CD14-positive monocyte (primary cell): ENCODE results near the gene SPIRE1. TPM values are rescaled to one million over a fixed set of nuclear protein-coding genes. Genes with fewer than 3 reads are reported as not detected.

Experiments used
- DNase-seq, 3 donors: peaks; one replicate each; pipeline ENCODE4 v3.0.0-alpha.2; 2011 to 2022
- H2AFZ ChIP-seq: 2 replicates; pipeline ENCODE4 v1.6.0; 2012; ENCODE audit warnings: mild to moderate bottlenecking, low read depth, low read length, inconsistent platforms; ENCODE audit not compliant: insufficient read depth, poor library complexity, severe bottlenecking
- H3K27ac ChIP-seq, 2 donors: 1 replicate in 1 of 2; 2 replicates in 1 of 2; pipeline ENCODE4 v1.5.1; 2012 to 2013; ENCODE audit warnings: low read length in 2 of 2, control low read depth in 1 of 2, inconsistent platforms in 1 of 2, low read depth in 1 of 2, mild to moderate bottlenecking in 1 of 2
- H3K27me3 ChIP-seq, 2 donors: one replicate each; pipeline versions ENCODE4 v1.6.0 to v1.6.1; 2011 to 2013; ENCODE audit warnings: low read length in 2 of 2; ENCODE audit not compliant: control insufficient read depth in 2 of 2, insufficient read depth in 2 of 2
- H3K36me3 ChIP-seq, 2 donors: replicated peaks in 1 of 2; 1 replicate in 1 of 2; 2 replicates in 1 of 2; pipeline versions ENCODE4 v1.5.1 to v1.6.1; 2012 to 2013; ENCODE audit warnings: low read length in 2 of 2, control low read depth in 1 of 2, inconsistent platforms in 1 of 2, mild to moderate bottlenecking in 1 of 2; ENCODE audit not compliant: insufficient read depth in 2 of 2, control insufficient read depth in 1 of 2
- H3K4me1 ChIP-seq, 2 donors: 1 replicate in 1 of 2; 2 replicates in 1 of 2; pipeline versions ENCODE4 v1.5.1 to v1.6.1; 2012 to 2013; ENCODE audit warnings: low read length in 2 of 2, control low read depth in 1 of 2, inconsistent platforms in 1 of 2, mild to moderate bottlenecking in 1 of 2, moderate library complexity in 1 of 2; ENCODE audit not compliant: insufficient read depth in 2 of 2, control insufficient read depth in 1 of 2
- H3K4me2 ChIP-seq: replicated peaks from 2 replicates; pipeline ENCODE3; 2012; ENCODE audit warnings: low read length, moderate library complexity, mild to moderate bottlenecking; ENCODE audit not compliant: poor library complexity, severe bottlenecking; ENCODE audit errors: extremely low read depth
- H3K4me3 ChIP-seq, 3 experiments: fragments of 200-600 bp in 1 of 3; sonication (generic) in 1 of 3; replicated peaks in 1 of 3; 1 replicate in 2 of 3; 2 replicates in 1 of 3; pipeline ENCODE4 v1.5.1; 2011 to 2013; ENCODE audit warnings: low read length in 3 of 3, mild to moderate bottlenecking in 3 of 3, control low read depth in 2 of 3, low read depth in 2 of 3, inconsistent platforms in 1 of 3, moderate library complexity in 1 of 3
- H3K79me2 ChIP-seq: 2 replicates; pipeline ENCODE4 v1.6.0; 2012; ENCODE audit warnings: mild to moderate bottlenecking, control low read depth, inconsistent platforms, low read length, moderate library complexity; ENCODE audit not compliant: insufficient read depth
- H3K9ac ChIP-seq: 2 replicates; pipeline ENCODE4 v1.6.0; 2017; ENCODE audit warnings: low read length, mild to moderate bottlenecking; ENCODE audit not compliant: insufficient read depth, poor library complexity, severe bottlenecking
- H3K9me3 ChIP-seq, 2 donors: replicated peaks in 1 of 2; 1 replicate in 1 of 2; 2 replicates in 1 of 2; pipeline versions ENCODE4 v1.5.1 to v1.6.1; 2012 to 2013; ENCODE audit warnings: low read length in 2 of 2, control low read depth in 1 of 2; ENCODE audit not compliant: control insufficient read depth in 1 of 2, insufficient read depth in 1 of 2
- H4K20me1 ChIP-seq: 2 replicates; pipeline ENCODE4 v1.6.0; 2012; ENCODE audit warnings: mild to moderate bottlenecking, low read length, control low read depth, moderate library complexity; ENCODE audit not compliant: insufficient read depth
- H3K27ac Mint-ChIP-seq, 7 donors: one replicate each; pipeline ENCODE4 v1.8.0; 2020; ENCODE audit warnings: mild to moderate bottlenecking in 7 of 7, mixed read lengths in 7 of 7, moderate library complexity in 6 of 7, inconsistent platforms in 2 of 7
- H3K27me3 Mint-ChIP-seq, 3 donors: one replicate each; pipeline ENCODE4 v1.8.0; 2021 to 2022; ENCODE audit warnings: low read depth in 3 of 3, mild to moderate bottlenecking in 3 of 3, mixed read lengths in 3 of 3, moderate library complexity in 3 of 3, inconsistent platforms in 1 of 3
- H3K36me3 Mint-ChIP-seq, 2 donors: one replicate each; pipeline ENCODE4 v1.8.0; 2020; ENCODE audit warnings: mixed read lengths in 2 of 2, inconsistent platforms in 1 of 2, mild to moderate bottlenecking in 1 of 2
- H3K4me1 Mint-ChIP-seq: one replicate; pipeline ENCODE4 v1.8.0; 2020; ENCODE audit warnings: mild to moderate bottlenecking, mixed read lengths
- H3K4me3 Mint-ChIP-seq, 2 donors: one replicate each; pipeline ENCODE4 v1.8.0; 2020; ENCODE audit warnings: mild to moderate bottlenecking in 2 of 2, mixed read lengths in 2 of 2, moderate library complexity in 1 of 2
- H3K9me3 Mint-ChIP-seq, 7 donors: one replicate each; pipeline ENCODE4 v1.8.0; 2020 to 2022; ENCODE audit warnings: mixed read lengths in 7 of 7, mild to moderate bottlenecking in 6 of 7, moderate library complexity in 6 of 7, inconsistent platforms in 2 of 7
- WGBS: methylation state at CpG from one replicate; pipeline ENCODE4 v1.1.5; 2013; ENCODE audit warnings: missing lambda C conversion rate; ENCODE audit not compliant: insufficient coverage; 5-methylcytosine and 5-hydroxymethylcytosine counted together
- intact Hi-C, 2 donors: fragments of 100-400 bp; cut with micrococcal nuclease; formaldehyde crosslinking; loops; one replicate each; pipeline versions ENCODE4 v1.15.0 to v1.15.1; 2023
- polyA plus RNA-seq, 3 donors: library from polyadenylated mRNA; depleted of rRNA in 1 of 3; unstranded in 2 of 3; stranded (reverse) in 1 of 3; fragments of 300-500 nt in 2 of 3; fragments of >200 nt in 1 of 3; fragmentation: Illumina TruSeq in 2 of 3; gene quantifications; 1 replicate in 2 of 3; 2 replicates in 1 of 3; pipeline ENCODE4 v1.2.3, GENCODE V29; 2012 to 2021
- TF ChIP-seq, protein P1 (sequence below): fragments of 200-600 bp; IDR thresholded peaks from one replicate; pipeline ENCODE4 v1.8.0; 2022; ENCODE audit warnings: antibody characterized with exemption, mild to moderate bottlenecking

The SPIRE1 gene
- polyA plus RNA-seq, 3 donors = 1.7 to 1.9 (median 1.8) TPM

DNA sequence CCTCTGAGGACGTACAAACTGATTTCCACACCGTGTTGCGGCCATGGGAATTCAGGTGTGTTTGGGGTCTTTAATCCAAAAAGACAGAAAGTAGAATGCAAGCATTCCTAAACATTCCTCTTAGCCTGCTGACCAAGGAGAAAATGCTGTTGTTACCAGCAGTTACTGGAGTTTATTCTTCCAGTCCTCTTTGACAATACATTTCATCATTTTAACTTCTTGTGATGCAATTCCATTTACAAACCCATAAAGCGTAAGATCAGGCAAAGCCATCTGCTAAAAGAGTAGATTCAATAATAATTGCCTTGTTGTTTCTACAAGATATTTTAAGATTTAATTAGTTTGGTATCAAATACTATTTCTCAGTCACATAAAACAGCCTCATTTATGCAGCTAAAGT lies 32.7 kb downstream of the SPIRE1 start:
- Mint-ChIP-seq H3K27ac (no peak overlapping the region), H3K4me1 (no peaks in the 10 kb centered on the region), H3K27me3 (peaks cover 0 to 2% (median 0%) of the 10 kb centered on the region in 3 donors), H3K36me3 (no peaks in the 10 kb centered on the region), H3K4me3 (no peak overlapping the region), H3K9me3 (peaks cover 0 to 2% (median 2%) of the 10 kb centered on the region in 7 donors)
- no peaks in the 10 kb centered on the region for H3K79me2 ChIP-seq
- DNase-seq = no peak
- WGBS = no CpG with 5 or more reads among the region's 4 CpGs
- H3K27me3 ChIP-seq = no peaks in the 10 kb centered on the region
- H3K4me3 ChIP-seq = no peak overlapping the region
- H3K4me1 ChIP-seq = no peaks in the 10 kb centered on the region
- H3K9me3 ChIP-seq = no peaks in the 10 kb centered on the region
- H4K20me1 ChIP-seq = no peaks in the 10 kb centered on the region
- no peak overlapping the region for H3K27ac ChIP-seq
- intact Hi-C loops = no loop called here
- no peaks in the 10 kb centered on the region for H3K36me3 ChIP-seq
- H3K4me2 ChIP-seq = no peak overlapping the region
- no peak overlapping the region for H2AFZ ChIP-seq
- TF ChIP-seq, protein P1, sequence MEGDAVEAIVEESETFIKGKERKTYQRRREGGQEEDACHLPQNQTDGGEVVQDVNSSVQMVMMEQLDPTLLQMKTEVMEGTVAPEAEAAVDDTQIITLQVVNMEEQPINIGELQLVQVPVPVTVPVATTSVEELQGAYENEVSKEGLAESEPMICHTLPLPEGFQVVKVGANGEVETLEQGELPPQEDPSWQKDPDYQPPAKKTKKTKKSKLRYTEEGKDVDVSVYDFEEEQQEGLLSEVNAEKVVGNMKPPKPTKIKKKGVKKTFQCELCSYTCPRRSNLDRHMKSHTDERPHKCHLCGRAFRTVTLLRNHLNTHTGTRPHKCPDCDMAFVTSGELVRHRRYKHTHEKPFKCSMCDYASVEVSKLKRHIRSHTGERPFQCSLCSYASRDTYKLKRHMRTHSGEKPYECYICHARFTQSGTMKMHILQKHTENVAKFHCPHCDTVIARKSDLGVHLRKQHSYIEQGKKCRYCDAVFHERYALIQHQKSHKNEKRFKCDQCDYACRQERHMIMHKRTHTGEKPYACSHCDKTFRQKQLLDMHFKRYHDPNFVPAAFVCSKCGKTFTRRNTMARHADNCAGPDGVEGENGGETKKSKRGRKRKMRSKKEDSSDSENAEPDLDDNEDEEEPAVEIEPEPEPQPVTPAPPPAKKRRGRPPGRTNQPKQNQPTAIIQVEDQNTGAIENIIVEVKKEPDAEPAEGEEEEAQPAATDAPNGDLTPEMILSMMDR = no peak
- H3K9ac ChIP-seq = no peak overlapping the region

DNA sequence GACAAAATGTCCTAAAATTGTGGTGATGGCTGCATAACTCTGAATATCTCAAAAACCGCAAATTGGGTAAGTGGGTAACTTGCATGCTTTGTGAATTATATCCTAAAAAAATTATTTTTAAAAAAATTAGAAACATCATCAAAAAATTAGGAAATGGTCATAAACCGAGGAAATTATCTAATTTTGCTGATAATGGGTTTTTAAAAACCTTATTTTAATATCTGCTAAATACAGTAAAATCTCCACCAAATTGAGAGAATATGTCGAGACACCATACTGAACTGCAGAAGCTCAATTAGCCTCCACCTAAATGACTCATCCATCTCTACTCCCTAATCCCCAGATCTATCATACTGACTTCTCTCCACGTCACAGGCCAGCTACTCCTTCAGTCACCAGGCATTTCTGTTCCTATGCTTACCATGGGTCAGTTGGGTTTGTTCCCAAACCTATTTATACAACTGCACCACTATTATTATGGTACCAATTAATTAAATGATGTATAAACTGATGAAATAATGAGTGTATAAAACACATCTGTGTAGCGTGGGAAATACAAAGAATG lies 36.1 kb downstream of the SPIRE1 start:
- no peak for DNase-seq
- H3K9me3 ChIP-seq = no peaks in the 10 kb centered on the region
- WGBS = 83% methylated on average over 1 of the region's 5 CpGs
- H3K79me2 ChIP-seq = no peaks in the 10 kb centered on the region
- H3K27me3 Mint-ChIP-seq = peaks cover 0 to 4% (median 0%) of the 10 kb centered on the region in 3 donors
- peaks cover 0 to 2% (median 0%) of the 10 kb centered on the region in 7 donors for H3K9me3 Mint-ChIP-seq
- H3K4me3 ChIP-seq = no peak overlapping the region
- no peaks in the 10 kb centered on the region for H3K4me1 Mint-ChIP-seq
- no peak overlapping the region for H3K4me2 ChIP-seq
- no peaks in the 10 kb centered on the region for H3K36me3 ChIP-seq
- TF ChIP-seq, protein P1 = no peak
- H3K36me3 Mint-ChIP-seq = no peaks in the 10 kb centered on the region
- no peaks in the 10 kb centered on the region for H3K27me3 ChIP-seq
- intact Hi-C loops = no loop called here
- no peaks in the 10 kb centered on the region for H3K4me1 ChIP-seq
- no peaks in the 10 kb centered on the region for H4K20me1 ChIP-seq
- no peak overlapping the region for H3K4me3 Mint-ChIP-seq
- no peak overlapping the region for H3K27ac ChIP-seq
- no peak overlapping the region for H3K9ac ChIP-seq
- H2AFZ ChIP-seq = no peak overlapping the region
- H3K27ac Mint-ChIP-seq = no peak overlapping the region
